Upper lobe of left lung (tissue), 4 donors: ENCODE results near the gene MTREX.

Experiments used
- EP300 ChIP-seq, 4 donors: sonication (generic); formaldehyde crosslinking; IDR thresholded peaks; one replicate each; pipeline ENCODE4 v1.5.1; 2017; ENCODE audit warnings: antibody characterized with exemption in 4 of 4, control low read depth in 2 of 4
- POLR2A ChIP-seq, 4 donors: fragments of 450-650 bp; IDR thresholded peaks; one replicate each; pipeline ENCODE4 v1.5.1; 2016 to 2017; ENCODE audit warnings: antibody characterized with exemption in 4 of 4, mild to moderate bottlenecking in 2 of 4
- POLR2AphosphoS5 ChIP-seq, 2 donors: sonication (generic); formaldehyde crosslinking; IDR thresholded peaks; one replicate each; pipeline ENCODE4 v1.5.1; 2017; ENCODE audit warnings: antibody characterized with exemption in 2 of 2
- TF ChIP-seq, protein P1 (sequence below), 6 experiments: fragments of 450-650 bp in 4 of 6; fragments of 200-600 bp in 2 of 6; sonication (generic) in 2 of 6; IDR thresholded peaks; one replicate each; pipeline ENCODE4 v1.5.1; 2016 to 2019; ENCODE audit warnings: antibody characterized with exemption in 6 of 6

DNA sequence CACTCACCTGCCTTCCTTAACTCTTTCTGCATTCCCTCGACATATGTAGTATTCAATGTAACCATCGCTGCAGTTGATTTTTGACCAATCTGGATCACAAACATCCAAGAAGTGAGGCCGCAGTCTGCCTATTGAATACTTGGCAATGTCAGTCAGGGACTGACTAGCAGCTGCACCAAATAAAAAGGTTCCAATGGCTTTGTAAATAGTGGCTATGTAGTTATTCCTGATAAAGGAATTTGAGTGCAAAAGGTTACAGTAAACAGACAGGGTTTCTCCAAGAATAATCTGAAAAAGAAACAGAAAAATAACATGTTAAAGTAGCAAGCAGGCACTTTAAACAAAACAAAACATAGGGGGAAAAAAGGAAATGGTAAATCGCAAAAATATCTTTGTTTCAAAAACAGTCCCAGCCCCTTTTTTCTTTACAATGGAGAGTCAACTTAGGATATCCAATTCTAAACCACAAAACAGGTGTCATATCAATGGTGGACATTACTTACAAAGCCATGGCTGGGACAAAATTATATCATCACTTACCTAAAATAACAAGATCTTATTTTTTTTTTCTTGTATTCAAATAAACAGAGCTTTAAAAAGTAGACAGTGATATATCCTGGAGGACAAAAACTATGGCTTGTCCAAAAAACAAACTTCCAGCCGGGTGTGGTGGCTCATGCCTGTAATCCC, 160.2 kb downstream of the MTREX start:
- TF ChIP-seq, protein P1, sequence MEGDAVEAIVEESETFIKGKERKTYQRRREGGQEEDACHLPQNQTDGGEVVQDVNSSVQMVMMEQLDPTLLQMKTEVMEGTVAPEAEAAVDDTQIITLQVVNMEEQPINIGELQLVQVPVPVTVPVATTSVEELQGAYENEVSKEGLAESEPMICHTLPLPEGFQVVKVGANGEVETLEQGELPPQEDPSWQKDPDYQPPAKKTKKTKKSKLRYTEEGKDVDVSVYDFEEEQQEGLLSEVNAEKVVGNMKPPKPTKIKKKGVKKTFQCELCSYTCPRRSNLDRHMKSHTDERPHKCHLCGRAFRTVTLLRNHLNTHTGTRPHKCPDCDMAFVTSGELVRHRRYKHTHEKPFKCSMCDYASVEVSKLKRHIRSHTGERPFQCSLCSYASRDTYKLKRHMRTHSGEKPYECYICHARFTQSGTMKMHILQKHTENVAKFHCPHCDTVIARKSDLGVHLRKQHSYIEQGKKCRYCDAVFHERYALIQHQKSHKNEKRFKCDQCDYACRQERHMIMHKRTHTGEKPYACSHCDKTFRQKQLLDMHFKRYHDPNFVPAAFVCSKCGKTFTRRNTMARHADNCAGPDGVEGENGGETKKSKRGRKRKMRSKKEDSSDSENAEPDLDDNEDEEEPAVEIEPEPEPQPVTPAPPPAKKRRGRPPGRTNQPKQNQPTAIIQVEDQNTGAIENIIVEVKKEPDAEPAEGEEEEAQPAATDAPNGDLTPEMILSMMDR (IDR thresholded peaks at IDR 0.05) = no peak
- TF ChIP-seq POLR2A (IDR thresholded peaks at IDR 0.05) (no peak), POLR2AphosphoS5 (IDR thresholded peaks at IDR 0.05) (no peak), EP300 (IDR thresholded peaks at IDR 0.05) (no peak)
